Subcutaneous adipose tissue (tissue), 4 donors: ENCODE measurements around the gene PNLIPRP3. TPM values are rescaled to one million over a fixed set of nuclear protein-coding genes. Genes with fewer than 3 reads are reported as not detected.

Experiments
- total RNA-seq, 4 donors: library from RNA; depleted of rRNA; stranded (reverse); fragments of >200 nt; gene quantifications; one replicate each; pipeline ENCODE4 v1.1.0, GENCODE V29; 2016
- TF ChIP-seq, protein P1 (sequence below): fragments of 450-650 bp; IDR thresholded peaks from one replicate; pipeline ENCODE4 v1.5.1; 2016; ENCODE audit warnings: low read depth, mild to moderate bottlenecking, control low read depth, antibody characterized with exemption, moderate library complexity

Gene PNLIPRP3
- 1 to 10 TPM; 1.5 to 3.7 (median 2.2) TPM for total RNA-seq

GRCh38 chr10:116427671-116428070, at the start of gene PNLIPRP3:
Gene PNLIPRP3 (plus strand): TSS chr10:116427847. CDS start chr10:116428013, 166 bp downstream.
- TF ChIP-seq, protein P1, sequence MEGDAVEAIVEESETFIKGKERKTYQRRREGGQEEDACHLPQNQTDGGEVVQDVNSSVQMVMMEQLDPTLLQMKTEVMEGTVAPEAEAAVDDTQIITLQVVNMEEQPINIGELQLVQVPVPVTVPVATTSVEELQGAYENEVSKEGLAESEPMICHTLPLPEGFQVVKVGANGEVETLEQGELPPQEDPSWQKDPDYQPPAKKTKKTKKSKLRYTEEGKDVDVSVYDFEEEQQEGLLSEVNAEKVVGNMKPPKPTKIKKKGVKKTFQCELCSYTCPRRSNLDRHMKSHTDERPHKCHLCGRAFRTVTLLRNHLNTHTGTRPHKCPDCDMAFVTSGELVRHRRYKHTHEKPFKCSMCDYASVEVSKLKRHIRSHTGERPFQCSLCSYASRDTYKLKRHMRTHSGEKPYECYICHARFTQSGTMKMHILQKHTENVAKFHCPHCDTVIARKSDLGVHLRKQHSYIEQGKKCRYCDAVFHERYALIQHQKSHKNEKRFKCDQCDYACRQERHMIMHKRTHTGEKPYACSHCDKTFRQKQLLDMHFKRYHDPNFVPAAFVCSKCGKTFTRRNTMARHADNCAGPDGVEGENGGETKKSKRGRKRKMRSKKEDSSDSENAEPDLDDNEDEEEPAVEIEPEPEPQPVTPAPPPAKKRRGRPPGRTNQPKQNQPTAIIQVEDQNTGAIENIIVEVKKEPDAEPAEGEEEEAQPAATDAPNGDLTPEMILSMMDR: no peak

GRCh38 chr10:116382290-116382689, 45.4 kb upstream of the PNLIPRP3 start:
- TF ChIP-seq, protein P1: no peak

DNA sequence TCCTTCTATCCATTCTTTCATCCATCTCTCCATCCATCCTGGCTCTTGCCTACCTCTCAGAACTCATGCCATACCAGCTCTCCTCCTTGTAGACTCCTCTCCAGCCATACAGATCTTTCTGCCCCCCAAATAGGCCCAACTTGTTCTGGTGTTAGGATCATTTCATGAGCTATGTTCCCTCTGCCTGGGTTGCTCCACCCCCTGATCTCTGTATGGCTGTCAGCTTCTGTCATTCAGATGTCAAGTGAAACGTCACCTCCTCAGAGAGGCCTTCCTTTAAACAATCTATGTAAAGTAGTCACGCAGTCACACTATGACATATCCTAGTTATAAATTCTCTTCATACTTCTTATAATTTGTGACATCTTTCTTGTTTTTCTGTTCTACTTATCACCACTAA, 42.3 kb upstream of the PNLIPRP3 start:
- TF ChIP-seq, protein P1: no peak

DNA sequence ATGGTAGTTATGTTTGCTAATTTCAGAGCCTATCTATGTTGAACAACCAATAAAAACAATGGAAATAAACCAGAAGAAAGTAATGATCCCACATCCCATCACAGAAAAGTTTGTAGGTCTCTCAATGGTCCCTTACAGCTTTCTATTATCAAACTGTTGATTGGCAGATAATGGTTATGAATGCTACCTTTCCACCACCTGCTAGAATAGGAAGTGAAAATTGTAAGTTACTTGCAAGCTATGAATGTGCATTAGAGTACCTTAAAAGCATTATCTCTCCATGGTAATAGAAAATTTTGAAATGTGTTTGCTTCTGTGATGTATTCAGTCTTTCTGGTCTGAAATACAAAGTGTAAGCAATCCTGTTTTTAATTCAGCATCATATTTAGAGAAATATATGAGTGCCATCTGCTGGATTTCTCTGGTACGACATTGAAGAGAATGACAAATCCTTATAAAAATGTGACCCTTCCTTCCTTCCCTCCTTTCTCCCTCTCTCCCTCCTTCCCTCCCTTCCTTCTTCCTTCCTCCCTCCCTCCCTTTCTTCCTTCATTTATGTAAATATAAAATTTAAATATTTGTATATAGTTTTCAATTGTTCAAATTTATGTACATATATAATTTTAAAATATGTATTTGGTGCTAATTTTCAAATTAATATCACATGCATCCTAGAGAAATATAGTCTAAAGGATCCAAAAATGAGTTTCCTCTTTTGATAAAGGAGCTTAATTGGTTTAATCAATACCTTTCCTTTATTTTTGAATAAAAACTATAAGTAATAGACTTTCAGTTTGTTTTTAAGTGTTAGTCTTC, 41.4 kb upstream of the PNLIPRP3 start:
- TF ChIP-seq, protein P1: no peak

- TF ChIP-seq, protein P1: no peak
Observed at GRCh38 chr10:116395223-116395985, 32.2 kb upstream of the PNLIPRP3 start.

DNA sequence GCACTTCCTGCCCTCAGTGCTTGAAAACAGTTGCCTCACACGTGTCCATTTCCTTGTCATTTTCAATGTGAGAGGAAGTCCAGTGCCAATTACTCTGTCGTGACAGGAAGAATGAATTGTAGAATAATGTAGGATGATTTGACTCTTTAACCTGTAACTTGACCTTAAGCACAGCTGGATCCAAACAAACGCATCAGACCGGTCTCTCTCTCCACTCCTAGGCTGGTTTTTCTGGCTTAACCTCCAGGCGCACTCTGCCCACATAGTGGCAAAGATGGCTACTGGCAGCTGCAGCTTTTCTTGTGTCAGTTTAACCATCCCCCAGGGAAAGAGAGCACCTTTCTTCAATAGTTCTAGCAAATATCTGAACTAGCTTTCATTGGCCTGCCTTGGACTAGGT, 29.4 kb upstream of the PNLIPRP3 start:
- TF ChIP-seq, protein P1: no peak

DNA sequence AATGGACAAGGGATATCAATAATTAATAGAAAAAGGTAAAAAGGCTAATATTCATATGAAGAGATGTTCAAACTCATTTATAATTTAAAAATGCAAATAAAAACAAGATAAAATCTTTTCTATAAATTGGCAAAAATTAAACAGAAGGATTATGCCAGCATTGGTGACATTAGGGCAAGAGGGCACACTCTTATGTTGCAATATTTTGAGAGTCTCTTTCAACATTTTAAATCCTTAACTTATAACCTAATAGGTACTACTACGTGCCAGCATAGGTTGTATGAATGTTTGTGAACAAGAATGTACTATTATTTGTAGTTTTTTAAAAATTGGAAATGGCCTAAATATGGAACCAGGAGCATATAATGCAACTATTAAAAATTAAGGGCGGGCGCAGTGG, 24.8 kb upstream of the PNLIPRP3 start:
- TF ChIP-seq, protein P1: no peak
